Thoracic aorta (tissue), 2 donors: ENCODE results near the gene DYNC1LI2. TPM values are rescaled to one million over a fixed set of nuclear protein-coding genes. Genes with fewer than 3 reads are reported as not detected.

Source experiments
- ATAC-seq: fragments of 150-250 bp; one replicate; pipeline ENCODE4 v1.8.0; 2017; ENCODE audit warnings: low read depth; ENCODE audit not compliant: insufficient number of reproducible peaks, low FRiP score
- DNase-seq: peaks from one replicate; pipeline ENCODE4 v3.0.0-alpha.2; 2020; ENCODE audit warnings: low spot score
- H3K27ac ChIP-seq, 2 donors: fragments of 200-600 bp; sonication (generic); 1 replicate in 1 of 2; 2 replicates in 1 of 2; pipeline ENCODE4 v1.5.1; 2016; ENCODE audit warnings: mild to moderate bottlenecking in 2 of 2, moderate library complexity in 2 of 2
- H3K27me3 ChIP-seq: fragments of 200-600 bp; sonication (generic); replicated peaks from 2 replicates; pipeline ENCODE4 v1.6.0; 2016; ENCODE audit warnings: mild to moderate bottlenecking; ENCODE audit not compliant: insufficient read depth
- H3K36me3 ChIP-seq: fragments of 200-600 bp; sonication (generic); one replicate; pipeline ENCODE4 v1.5.1; 2016
- H3K4me1 ChIP-seq, 2 donors: fragments of 200-600 bp; sonication (generic); 1 replicate in 1 of 2; 2 replicates in 1 of 2; pipeline versions ENCODE4 v1.5.1 to v1.6.0; 2016; ENCODE audit warnings: low read depth in 2 of 2, mild to moderate bottlenecking in 1 of 2; ENCODE audit not compliant: control insufficient read depth in 1 of 2
- H3K4me3 ChIP-seq: fragments of 200-600 bp; sonication (generic); 2 replicates; pipeline ENCODE4 v1.5.1; 2016; ENCODE audit warnings: mild to moderate bottlenecking
- H3K9me3 ChIP-seq: fragments of 200-600 bp; sonication (generic); 2 replicates; pipeline ENCODE4 v1.5.1; 2016
- CTCF ChIP-seq: fragments of 200-600 bp; sonication (generic); IDR thresholded peaks from one replicate; pipeline ENCODE4 v1.5.1; 2019; ENCODE audit warnings: antibody characterized with exemption
- total RNA-seq, 2 donors: library from RNA; depleted of rRNA; stranded (reverse); fragments of >200 nt; gene quantifications; one replicate each; pipeline versions ENCODE4 v1.1.0 to v1.2.3, GENCODE V29; 2016

The DYNC1LI2 gene
- total RNA-seq, 2 donors from 2014 or later = 110 to 200 TPM

GRCh38 chr16:66678337-66678736 lies 73.1 kb downstream of the DYNC1LI2 start:
- H3K36me3 ChIP-seq = no peaks in the 10 kb centered on the region
- no peak overlapping the region for H3K4me3 ChIP-seq
- no peaks in the 10 kb centered on the region for H3K27me3 ChIP-seq
- H3K4me1 ChIP-seq = no peaks in the 10 kb centered on the region
- no peak for TF ChIP-seq CTCF
- DNase-seq (no peak), ATAC-seq (no peak)
- H3K27ac ChIP-seq = no peak overlapping the region
- no peaks in the 10 kb centered on the region for H3K9me3 ChIP-seq

- TF ChIP-seq CTCF = no peak
- H3K4me1 ChIP-seq = no peaks in the 10 kb centered on the region
- H3K36me3 ChIP-seq = no peaks in the 10 kb centered on the region
- ATAC-seq = no peak
- H3K27me3 ChIP-seq = no peaks in the 10 kb centered on the region
- H3K4me3 ChIP-seq = no peak overlapping the region
- H3K27ac ChIP-seq = no peak overlapping the region
- no peaks in the 10 kb centered on the region for H3K9me3 ChIP-seq
- no peak for DNase-seq
Measured at GRCh38 chr16:66677836-66678235, 73.6 kb downstream of the DYNC1LI2 start.

GRCh38 chr16:66677179-66677578 lies 74.2 kb downstream of the DYNC1LI2 start:
- no peak for ATAC-seq
- Histone ChIP-seq H3K27me3 (no peaks in the 10 kb centered on the region), H3K9me3 (no peaks in the 10 kb centered on the region), H3K36me3 (no peaks in the 10 kb centered on the region), H3K4me1 (no peaks in the 10 kb centered on the region), H3K4me3 (no peak overlapping the region), H3K27ac (no peak overlapping the region)
- DNase-seq = no peak
- TF ChIP-seq CTCF = no peak

GRCh38 chr16:66676599-66676998 lies 74.8 kb downstream of the DYNC1LI2 start:
- H3K27ac ChIP-seq = no peak overlapping the region
- DNase-seq = no peak
- ATAC-seq = no peak
- H3K27me3 ChIP-seq = no peaks in the 10 kb centered on the region
- no peak for TF ChIP-seq CTCF
- H3K36me3 ChIP-seq = no peaks in the 10 kb centered on the region
- H3K4me1 ChIP-seq = no peaks in the 10 kb centered on the region
- H3K9me3 ChIP-seq = no peaks in the 10 kb centered on the region
- no peak overlapping the region for H3K4me3 ChIP-seq

GRCh38 chr16:66673691-66674090 lies 77.7 kb downstream of the DYNC1LI2 start:
- Histone ChIP-seq H3K36me3 (no peaks in the 10 kb centered on the region), H3K27ac (no peak overlapping the region), H3K4me1 (no peaks in the 10 kb centered on the region), H3K4me3 (no peak overlapping the region), H3K27me3 (no peaks in the 10 kb centered on the region), H3K9me3 (no peaks in the 10 kb centered on the region)
- no peak for ATAC-seq
- no peak for TF ChIP-seq CTCF
- DNase-seq = no peak

Other genes starting within 250 kb of the DYNC1LI2 start
- 10 to 100 TPM; 41.7 to 55.5 TPM for gene TK2, start 201.5 kb downstream of the DYNC1LI2 start, total RNA-seq
- gene CKLF, start 199.0 kb downstream of the DYNC1LI2 start, total RNA-seq = 10 to 100 TPM; 23.4 to 39.8 TPM
- 1 to 10 TPM in 1 of 2 donors, under 1 TPM in 1; 0.81 to 7.5 TPM for gene CMTM1, start 185.2 kb downstream of the DYNC1LI2 start, total RNA-seq
- gene CMTM2, start 172.1 kb downstream of the DYNC1LI2 start, total RNA-seq = 1 to 10 TPM in 1 of 2 donors, not detected in 1; 1.7 TPM
- gene CMTM3, start 146.9 kb downstream of the DYNC1LI2 start, total RNA-seq = 10 to 100 TPM; 16.6 to 20.7 TPM
- gene CMTM4, start 54.9 kb downstream of the DYNC1LI2 start, total RNA-seq = 10 to 100 TPM; 12.0 to 25.7 TPM
- gene TERB1, start 50.0 kb upstream of the DYNC1LI2 start, total RNA-seq = not detected
- 10 to 100 TPM; 29.6 to 48.0 TPM for gene NAE1, start 79.4 kb upstream of the DYNC1LI2 start, total RNA-seq
- gene CA7, start 92.8 kb upstream of the DYNC1LI2 start, total RNA-seq = not detected
- 1 to 10 TPM; 4.8 to 6.2 TPM for gene PDP2, start 128.9 kb upstream of the DYNC1LI2 start, total RNA-seq
- not detected for gene CDH16, start 167.3 kb upstream of the DYNC1LI2 start, total RNA-seq
- 10 to 100 TPM; 43.2 to 88.3 TPM for gene RRAD, start 173.9 kb upstream of the DYNC1LI2 start, total RNA-seq
- 100 to 1,000 TPM in 1 of 2 donors, 10 to 100 TPM in 1; 23.2 to 102 TPM for gene CIAO2B, start 182.8 kb upstream of the DYNC1LI2 start, total RNA-seq
- gene CES2, start 183.9 kb upstream of the DYNC1LI2 start, total RNA-seq = 10 to 100 TPM; 29.8 to 92.7 TPM
- gene CES3, start 209.7 kb upstream of the DYNC1LI2 start, total RNA-seq = 1 to 10 TPM in 1 of 2 donors, under 1 TPM in 1; 0.63 to 1.1 TPM
- gene CES4A, start 237.0 kb upstream of the DYNC1LI2 start, total RNA-seq = 1 to 10 TPM; 7.4 to 9.5 TPM